GM12875 (cell line): ENCODE results near the gene CDSN.

Source experiments
- H3K4me3 ChIP-seq: one replicate; pipeline ENCODE4 v1.5.1; 2011; ENCODE audit warnings: low read depth, low read length, control low read depth
- TF ChIP-seq, protein P1 (sequence below): IDR thresholded peaks from 2 replicates; pipeline ENCODE4 v1.5.1; 2011; ENCODE audit warnings: low read depth, mild to moderate bottlenecking, control low read depth, inconsistent platforms, low read length, moderate library complexity, borderline replicate concordance; ENCODE audit not compliant: insufficient read depth

CDSN gene

DNA sequence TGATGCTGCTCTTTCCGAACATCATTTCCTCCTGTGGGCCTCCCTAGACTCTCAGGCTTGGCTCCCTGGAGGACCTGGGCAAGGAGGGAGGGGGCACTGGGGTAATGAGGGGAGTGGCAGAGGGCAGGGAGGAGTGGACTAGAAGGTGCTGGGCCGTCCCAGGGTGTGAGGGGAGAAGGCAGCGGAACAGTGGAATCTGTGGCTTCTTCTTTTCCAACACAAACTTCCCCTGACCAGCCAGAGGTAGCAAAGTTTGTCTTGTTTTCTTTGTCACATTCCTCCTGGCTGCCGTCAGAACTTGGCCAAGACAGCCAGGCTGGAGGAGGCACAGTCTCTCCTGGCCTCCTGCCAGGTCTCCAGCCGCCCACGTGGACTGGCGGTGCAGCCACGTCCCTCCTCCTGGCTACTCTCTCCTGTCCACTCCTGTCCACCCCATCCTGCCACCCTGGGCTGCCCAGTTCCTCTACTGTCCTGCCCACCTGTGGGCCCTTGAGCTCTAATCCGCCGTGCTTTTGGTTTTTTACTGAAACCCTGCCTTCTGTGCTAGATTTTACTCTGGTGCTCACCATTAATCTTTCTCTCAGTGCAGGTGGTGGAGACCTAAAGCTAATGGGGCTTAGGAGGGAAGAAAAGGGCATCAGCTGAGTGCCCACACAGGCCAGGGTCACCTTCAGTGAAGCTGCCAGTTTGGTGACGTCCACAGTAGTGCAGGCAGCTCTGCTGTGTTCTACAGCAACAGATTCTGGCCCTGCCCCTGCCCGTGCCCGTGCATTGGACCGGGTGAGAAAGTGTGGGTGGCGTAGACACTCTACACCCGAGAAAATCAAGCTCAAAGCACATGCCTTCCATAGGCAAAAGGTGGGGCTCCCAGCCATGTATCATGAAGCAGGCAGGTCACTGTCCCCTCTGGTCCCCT, 2.8 kb upstream of the CDSN start:
- TF ChIP-seq, protein P1, sequence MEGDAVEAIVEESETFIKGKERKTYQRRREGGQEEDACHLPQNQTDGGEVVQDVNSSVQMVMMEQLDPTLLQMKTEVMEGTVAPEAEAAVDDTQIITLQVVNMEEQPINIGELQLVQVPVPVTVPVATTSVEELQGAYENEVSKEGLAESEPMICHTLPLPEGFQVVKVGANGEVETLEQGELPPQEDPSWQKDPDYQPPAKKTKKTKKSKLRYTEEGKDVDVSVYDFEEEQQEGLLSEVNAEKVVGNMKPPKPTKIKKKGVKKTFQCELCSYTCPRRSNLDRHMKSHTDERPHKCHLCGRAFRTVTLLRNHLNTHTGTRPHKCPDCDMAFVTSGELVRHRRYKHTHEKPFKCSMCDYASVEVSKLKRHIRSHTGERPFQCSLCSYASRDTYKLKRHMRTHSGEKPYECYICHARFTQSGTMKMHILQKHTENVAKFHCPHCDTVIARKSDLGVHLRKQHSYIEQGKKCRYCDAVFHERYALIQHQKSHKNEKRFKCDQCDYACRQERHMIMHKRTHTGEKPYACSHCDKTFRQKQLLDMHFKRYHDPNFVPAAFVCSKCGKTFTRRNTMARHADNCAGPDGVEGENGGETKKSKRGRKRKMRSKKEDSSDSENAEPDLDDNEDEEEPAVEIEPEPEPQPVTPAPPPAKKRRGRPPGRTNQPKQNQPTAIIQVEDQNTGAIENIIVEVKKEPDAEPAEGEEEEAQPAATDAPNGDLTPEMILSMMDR, result no peak
- H3K4me3 ChIP-seq, result no peak overlapping the region

DNA sequence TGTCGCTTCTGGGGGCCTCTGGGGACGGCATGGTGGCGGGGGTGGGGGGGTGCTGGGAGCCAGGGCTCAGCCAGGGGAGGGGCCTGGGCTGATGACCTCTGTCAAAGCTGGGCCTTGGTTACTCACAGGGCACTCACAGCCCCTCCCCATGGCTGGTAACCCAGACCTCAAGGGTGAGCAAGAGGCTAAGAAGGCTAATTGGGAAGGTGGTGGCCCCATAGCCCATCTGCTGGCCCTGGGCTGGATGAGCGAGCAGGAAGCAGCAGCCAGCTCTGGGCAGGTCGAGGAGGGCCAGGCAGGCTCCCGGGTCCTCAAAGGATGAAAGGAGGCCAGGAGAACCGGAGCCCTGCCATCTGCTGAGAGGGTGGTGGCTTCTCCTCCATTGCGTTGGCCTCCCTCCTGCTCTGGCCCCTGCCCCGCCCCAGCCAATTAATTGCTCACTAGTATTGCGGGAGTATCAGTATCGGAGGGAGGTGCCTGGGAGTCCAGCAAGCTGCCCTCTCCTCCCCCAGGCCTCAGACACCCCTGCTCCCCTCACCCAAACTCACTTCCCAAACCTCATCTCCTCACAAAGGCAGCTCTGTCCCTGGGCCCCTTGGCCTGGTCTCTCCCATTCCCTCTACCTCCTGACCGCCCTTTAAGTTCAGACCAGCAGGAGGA, 1.0 kb upstream of the CDSN start:
- TF ChIP-seq, protein P1, result no peak
- H3K4me3 ChIP-seq, result no peak overlapping the region

DNA sequence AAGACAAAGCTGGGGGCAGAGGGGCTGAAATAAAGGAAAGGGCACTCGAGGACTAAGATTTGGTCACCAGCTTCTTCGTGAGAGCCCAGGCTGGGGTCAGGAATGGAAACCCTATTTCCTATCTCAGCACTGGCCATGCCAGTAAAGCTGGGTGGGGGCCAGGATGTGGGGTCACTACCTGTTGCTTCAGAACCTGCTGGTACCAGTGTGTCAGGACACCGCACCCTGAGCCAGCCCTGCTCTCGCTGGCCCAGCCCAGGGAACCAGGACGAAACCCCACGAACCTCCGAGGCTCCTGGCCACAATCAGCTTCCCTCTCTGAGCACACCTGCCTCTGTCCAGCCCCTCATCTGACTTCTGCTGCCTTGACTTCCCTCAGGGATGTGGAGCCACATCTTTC, 2.1 kb downstream of the CDSN start:
- H3K4me3 ChIP-seq, result no peak overlapping the region
- TF ChIP-seq, protein P1, result no peak

DNA sequence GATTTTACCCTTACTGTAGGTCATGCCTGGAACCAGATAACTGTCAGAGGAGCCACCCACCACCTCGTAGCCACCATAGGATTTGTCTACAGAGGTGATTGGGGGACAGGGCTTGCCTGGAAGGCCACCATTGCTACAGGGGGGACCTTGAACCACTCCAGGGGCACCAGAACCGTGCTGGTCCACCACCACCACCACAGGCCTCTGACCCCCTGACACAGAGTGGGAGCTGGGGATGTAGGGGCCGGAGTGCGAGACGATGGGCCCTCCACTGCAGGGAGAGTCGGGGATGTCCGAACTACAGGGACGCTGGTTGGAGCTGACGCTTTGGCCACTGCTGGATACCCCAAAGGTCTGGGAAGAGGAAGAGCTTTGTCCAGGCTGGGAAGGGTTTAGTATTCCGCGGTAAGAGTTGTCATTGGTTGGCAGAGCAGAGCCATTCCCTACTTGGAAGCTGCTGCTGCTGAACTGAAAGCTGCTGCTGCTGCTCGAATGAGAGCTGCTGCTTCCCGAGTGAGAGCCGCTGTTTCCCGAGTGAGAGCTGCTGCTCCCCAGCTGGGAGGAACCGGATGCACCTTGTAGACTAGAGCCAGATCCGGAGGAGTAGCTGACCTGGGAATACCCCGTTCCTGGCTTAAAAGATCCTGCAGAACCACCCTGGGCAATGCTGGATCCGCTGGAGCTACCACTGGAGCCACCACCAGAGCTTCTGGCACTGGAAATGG, 3.4 kb downstream of the CDSN start:
- no peak overlapping the region for H3K4me3 ChIP-seq
- TF ChIP-seq, protein P1, result no peak

DNA sequence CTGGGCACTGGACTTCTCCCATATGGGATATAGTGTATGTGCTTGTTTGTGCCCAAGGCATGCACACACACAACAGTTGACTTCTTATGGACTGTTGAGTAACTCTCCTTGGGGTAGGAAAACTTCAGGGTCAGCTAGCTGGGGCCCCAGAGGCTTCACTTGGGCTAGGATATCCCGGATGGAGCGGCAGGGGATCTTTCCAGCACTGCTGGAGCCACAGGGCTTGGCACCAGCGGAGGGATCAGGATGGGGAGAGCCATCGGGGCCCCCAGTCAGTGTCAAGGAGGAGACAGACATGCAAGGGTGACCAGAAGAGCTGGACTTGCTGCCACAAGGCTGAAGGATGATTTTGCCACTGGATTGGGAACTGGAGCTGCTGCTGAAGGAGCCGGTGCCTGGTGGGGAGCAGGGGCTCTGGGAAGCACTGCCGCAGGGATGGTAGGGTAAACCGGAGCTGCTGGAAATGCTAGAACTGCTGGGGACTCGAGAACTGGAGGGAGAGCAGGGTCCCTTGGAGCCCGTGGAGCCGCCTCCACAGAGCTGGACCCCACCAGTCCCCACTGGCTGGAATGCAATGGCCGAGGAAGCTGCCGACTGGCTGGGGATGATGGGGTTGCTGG, 4.2 kb downstream of the CDSN start:
- TF ChIP-seq, protein P1, result no peak
- no peak overlapping the region for H3K4me3 ChIP-seq

DNA sequence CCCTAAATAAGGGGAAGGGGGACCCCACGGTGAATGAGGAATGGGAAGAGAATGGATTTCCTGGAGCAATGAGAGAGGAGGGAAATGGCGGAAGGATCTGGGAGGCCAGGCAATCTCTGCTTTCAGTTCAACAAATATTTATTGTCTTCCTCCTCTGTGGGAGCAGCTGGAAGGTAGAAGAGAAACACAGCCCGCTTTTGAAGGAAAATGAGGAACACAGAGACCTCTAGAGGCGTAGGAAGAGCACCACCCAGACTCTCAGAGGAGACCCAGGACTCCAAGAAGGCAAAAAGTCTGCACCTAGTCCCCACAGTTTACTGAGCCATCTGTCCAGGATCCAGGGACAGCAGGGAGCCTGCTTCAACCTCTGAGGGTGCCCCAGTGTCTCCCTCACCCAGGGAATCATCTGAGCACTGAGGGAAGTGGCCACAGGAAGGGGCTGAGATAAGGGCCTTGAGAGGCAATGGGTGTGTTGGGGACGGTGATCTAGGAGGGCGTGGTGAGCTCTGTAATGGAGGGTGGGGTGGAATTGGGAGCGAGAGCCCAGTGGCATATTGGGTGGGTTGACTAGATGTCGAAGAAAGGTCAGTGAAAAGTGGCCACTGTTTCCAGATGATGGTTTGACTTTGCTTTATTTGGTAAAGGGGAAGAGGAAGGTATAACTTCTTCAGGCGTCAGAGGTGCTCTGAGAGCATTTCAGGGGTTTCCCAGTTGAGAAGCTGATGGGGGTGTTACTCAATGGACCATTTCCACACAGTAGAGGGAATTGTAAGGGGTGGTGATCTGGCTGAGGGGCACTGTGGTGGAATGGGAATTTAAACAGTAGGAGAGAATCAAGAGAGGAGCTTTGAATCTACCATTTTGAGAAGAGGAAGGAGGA, 5.0 kb downstream of the CDSN start:
- no peak overlapping the region for H3K4me3 ChIP-seq
- TF ChIP-seq, protein P1, result no peak
